Endothelial cell (in vitro differentiated cells): ENCODE results near the gene RADX. TPM values are rescaled to one million over a fixed set of nuclear protein-coding genes. Genes with fewer than 3 reads are reported as not detected.

ENCODE experiments used
- DNase-seq: peaks from one replicate; pipeline ENCODE4 v3.0.0; 2021; ENCODE audit warnings: low spot score
- H3K27ac Mint-ChIP-seq: one replicate; pipeline ENCODE4 v1.8.0; 2021; ENCODE audit warnings: mixed read lengths, inconsistent platforms; ENCODE audit not compliant: unreplicated experiment
- H3K27me3 Mint-ChIP-seq: one replicate; pipeline ENCODE4 v1.8.0; 2021; ENCODE audit warnings: mild to moderate bottlenecking, moderate library complexity, mixed read lengths, inconsistent platforms; ENCODE audit not compliant: unreplicated experiment
- H3K36me3 Mint-ChIP-seq: one replicate; pipeline ENCODE4 v1.8.0; 2021; ENCODE audit warnings: mild to moderate bottlenecking, low read depth, mixed read lengths, inconsistent platforms; ENCODE audit not compliant: unreplicated experiment
- H3K4me1 Mint-ChIP-seq: one replicate; pipeline ENCODE4 v1.8.0; 2021; ENCODE audit warnings: mild to moderate bottlenecking, mixed read lengths, inconsistent platforms; ENCODE audit not compliant: unreplicated experiment
- H3K4me3 Mint-ChIP-seq: one replicate; pipeline ENCODE4 v1.8.0; 2021; ENCODE audit warnings: mild to moderate bottlenecking, mixed read lengths, inconsistent platforms; ENCODE audit not compliant: unreplicated experiment
- H3K9me3 Mint-ChIP-seq: one replicate; pipeline ENCODE4 v1.8.0; 2021; ENCODE audit warnings: mixed read lengths, inconsistent platforms; ENCODE audit not compliant: unreplicated experiment
- total RNA-seq: library from RNA; stranded (reverse); fragmentation: NEBNext Ultra II Directional; extraction: Animal tissue kit (Norgen Biotek cat#: 25700); gene quantifications from one replicate; pipeline ENCODE4 v1.2.1, GENCODE V29; 2021; ENCODE audit not compliant: unreplicated experiment
- TF ChIP-seq, protein P1 (sequence below): fragments of 200-600 bp; sonication (generic); IDR thresholded peaks from one replicate; pipeline ENCODE4 v1.5.0; 2021; ENCODE audit warnings: antibody characterized with exemption; ENCODE audit not compliant: unreplicated experiment

Gene RADX
- total RNA-seq, 1 donor from 2014 or later, result 3.1 TPM

DNA sequence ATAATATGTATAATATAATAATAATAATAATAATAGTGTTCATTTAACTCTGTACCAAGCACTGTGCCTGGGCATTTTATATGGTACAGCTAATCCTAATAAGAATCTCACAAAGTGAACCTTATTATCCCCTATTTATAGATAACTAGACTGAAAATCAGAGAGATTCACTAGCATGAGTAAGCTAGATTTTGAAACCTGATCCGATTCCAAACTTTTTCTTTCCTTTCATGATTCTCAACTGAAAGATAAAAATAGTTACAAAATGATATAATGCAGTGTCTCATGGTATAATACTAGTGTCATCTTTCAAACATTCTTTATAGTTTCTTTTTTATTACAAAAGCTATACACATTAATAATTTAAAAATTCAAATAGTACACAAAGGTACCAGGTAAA is 58.9 kb downstream of the RADX start:
- H3K27ac Mint-ChIP-seq, result no peak overlapping the region
- H3K4me3 Mint-ChIP-seq, result no peak overlapping the region

GRCh38 chrX:106672527-106672926 is 60.7 kb downstream of the RADX start:
- Mint-ChIP-seq H3K27me3 (no peaks in the 10 kb centered on the region), H3K27ac (no peak overlapping the region), H3K36me3 (no peaks in the 10 kb centered on the region), H3K4me3 (no peak overlapping the region), H3K4me1 (no peaks in the 10 kb centered on the region), H3K9me3 (no peaks in the 10 kb centered on the region)
- TF ChIP-seq, protein P1, sequence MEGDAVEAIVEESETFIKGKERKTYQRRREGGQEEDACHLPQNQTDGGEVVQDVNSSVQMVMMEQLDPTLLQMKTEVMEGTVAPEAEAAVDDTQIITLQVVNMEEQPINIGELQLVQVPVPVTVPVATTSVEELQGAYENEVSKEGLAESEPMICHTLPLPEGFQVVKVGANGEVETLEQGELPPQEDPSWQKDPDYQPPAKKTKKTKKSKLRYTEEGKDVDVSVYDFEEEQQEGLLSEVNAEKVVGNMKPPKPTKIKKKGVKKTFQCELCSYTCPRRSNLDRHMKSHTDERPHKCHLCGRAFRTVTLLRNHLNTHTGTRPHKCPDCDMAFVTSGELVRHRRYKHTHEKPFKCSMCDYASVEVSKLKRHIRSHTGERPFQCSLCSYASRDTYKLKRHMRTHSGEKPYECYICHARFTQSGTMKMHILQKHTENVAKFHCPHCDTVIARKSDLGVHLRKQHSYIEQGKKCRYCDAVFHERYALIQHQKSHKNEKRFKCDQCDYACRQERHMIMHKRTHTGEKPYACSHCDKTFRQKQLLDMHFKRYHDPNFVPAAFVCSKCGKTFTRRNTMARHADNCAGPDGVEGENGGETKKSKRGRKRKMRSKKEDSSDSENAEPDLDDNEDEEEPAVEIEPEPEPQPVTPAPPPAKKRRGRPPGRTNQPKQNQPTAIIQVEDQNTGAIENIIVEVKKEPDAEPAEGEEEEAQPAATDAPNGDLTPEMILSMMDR, result no peak
- DNase-seq, result no peak

More for the DNA sequence above, 58.9 kb downstream of the RADX start:
- TF ChIP-seq, protein P1, result no peak
- H3K9me3 Mint-ChIP-seq, result no peaks in the 10 kb centered on the region
- no peaks in the 10 kb centered on the region for H3K36me3 Mint-ChIP-seq
- no peaks in the 10 kb centered on the region for H3K4me1 Mint-ChIP-seq
- DNase-seq, result no peak
- no peaks in the 10 kb centered on the region for H3K27me3 Mint-ChIP-seq

- no peak for DNase-seq
- Mint-ChIP-seq H3K27me3 (no peaks in the 10 kb centered on the region), H3K9me3 (no peaks in the 10 kb centered on the region), H3K27ac (no peak overlapping the region), H3K36me3 (no peaks in the 10 kb centered on the region), H3K4me3 (no peak overlapping the region), H3K4me1 (no peaks in the 10 kb centered on the region)
- TF ChIP-seq, protein P1, result no peak
Measured at GRCh38 chrX:106680716-106681115, 68.9 kb downstream of the RADX start.

DNA sequence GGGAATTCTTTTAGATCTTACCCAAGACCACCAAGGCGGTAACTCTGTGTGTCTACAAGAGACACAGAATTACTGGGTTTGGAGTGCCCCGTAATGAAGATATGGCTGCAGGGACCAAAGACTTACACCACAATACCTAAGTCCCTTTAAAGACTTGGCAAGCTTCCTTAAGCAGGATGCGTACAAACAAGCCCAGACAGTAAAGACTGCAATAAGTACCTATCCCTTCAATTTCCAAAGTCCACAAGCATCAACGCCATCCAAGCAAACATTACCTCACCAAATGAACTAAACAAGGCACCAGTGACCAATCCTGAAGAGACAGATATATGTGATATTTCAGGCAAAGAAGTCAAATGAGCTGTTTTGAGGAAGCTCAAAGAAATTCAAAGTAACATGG is 72.4 kb downstream of the RADX start:
- no peaks in the 10 kb centered on the region for H3K27me3 Mint-ChIP-seq
- no peaks in the 10 kb centered on the region for H3K4me1 Mint-ChIP-seq
- H3K27ac Mint-ChIP-seq, result no peak overlapping the region
- H3K4me3 Mint-ChIP-seq, result no peak overlapping the region
- H3K36me3 Mint-ChIP-seq, result no peaks in the 10 kb centered on the region
- H3K9me3 Mint-ChIP-seq, result no peaks in the 10 kb centered on the region
- TF ChIP-seq, protein P1, result no peak
- no peak for DNase-seq

DNA sequence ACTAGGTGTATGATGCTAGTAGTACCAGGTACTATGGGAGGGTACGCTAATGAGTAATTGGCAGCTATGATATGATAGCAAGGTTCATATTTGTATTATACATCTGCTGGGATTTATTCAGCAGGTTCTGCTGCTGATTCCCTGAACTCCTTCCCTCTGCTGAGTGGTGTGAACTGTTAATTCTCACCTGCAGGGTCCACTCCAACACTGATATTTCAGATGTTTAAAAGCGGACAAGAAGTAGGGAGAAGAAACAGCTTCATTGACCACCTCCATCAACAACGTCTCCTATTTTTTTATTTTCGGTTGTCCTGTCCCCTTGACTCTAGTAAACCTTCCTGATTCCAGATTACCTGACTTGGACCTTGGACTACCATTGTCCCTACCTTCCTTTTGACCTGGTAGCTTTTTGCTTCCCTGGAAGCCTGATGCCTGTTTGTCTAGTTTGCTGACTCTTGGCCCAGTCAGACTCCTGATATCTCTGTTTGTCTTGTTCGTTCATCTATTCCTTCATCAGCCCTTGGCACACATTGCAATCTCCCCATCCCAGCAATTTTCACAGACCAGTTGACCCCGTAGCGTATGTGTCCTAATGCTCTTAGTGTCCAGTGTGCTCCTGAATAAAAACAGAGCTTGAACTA is 80.8 kb downstream of the RADX start:
- no peak overlapping the region for H3K27ac Mint-ChIP-seq

More for the DNA sequence above, 80.8 kb downstream of the RADX start:
- Mint-ChIP-seq H3K36me3 (no peaks in the 10 kb centered on the region), H3K4me3 (no peak overlapping the region), H3K27me3 (no peaks in the 10 kb centered on the region), H3K9me3 (no peaks in the 10 kb centered on the region), H3K4me1 (no peaks in the 10 kb centered on the region)
- TF ChIP-seq, protein P1, result no peak
- DNase-seq, result no peak
